Endothelial cell (in vitro differentiated cells): ENCODE measurements around the gene RHBDL1. TPM values are rescaled to one million over a fixed set of nuclear protein-coding genes. Genes with fewer than 3 reads are reported as not detected.

Experiments used
- DNase-seq: peaks from one replicate; pipeline ENCODE4 v3.0.0; 2021; ENCODE audit warnings: low spot score
- H3K27ac Mint-ChIP-seq: one replicate; pipeline ENCODE4 v1.8.0; 2021; ENCODE audit warnings: mixed read lengths, inconsistent platforms; ENCODE audit not compliant: unreplicated experiment
- H3K27me3 Mint-ChIP-seq: one replicate; pipeline ENCODE4 v1.8.0; 2021; ENCODE audit warnings: mild to moderate bottlenecking, moderate library complexity, mixed read lengths, inconsistent platforms; ENCODE audit not compliant: unreplicated experiment
- H3K36me3 Mint-ChIP-seq: one replicate; pipeline ENCODE4 v1.8.0; 2021; ENCODE audit warnings: mild to moderate bottlenecking, low read depth, mixed read lengths, inconsistent platforms; ENCODE audit not compliant: unreplicated experiment
- H3K4me1 Mint-ChIP-seq: one replicate; pipeline ENCODE4 v1.8.0; 2021; ENCODE audit warnings: mild to moderate bottlenecking, mixed read lengths, inconsistent platforms; ENCODE audit not compliant: unreplicated experiment
- H3K4me3 Mint-ChIP-seq: one replicate; pipeline ENCODE4 v1.8.0; 2021; ENCODE audit warnings: mild to moderate bottlenecking, mixed read lengths, inconsistent platforms; ENCODE audit not compliant: unreplicated experiment
- H3K9me3 Mint-ChIP-seq: one replicate; pipeline ENCODE4 v1.8.0; 2021; ENCODE audit warnings: mixed read lengths, inconsistent platforms; ENCODE audit not compliant: unreplicated experiment
- total RNA-seq: library from RNA; stranded (reverse); fragmentation: NEBNext Ultra II Directional; extraction: Animal tissue kit (Norgen Biotek cat#: 25700); gene quantifications from one replicate; pipeline ENCODE4 v1.2.1, GENCODE V29; 2021; ENCODE audit not compliant: unreplicated experiment
- TF ChIP-seq, protein P1 (sequence below): fragments of 200-600 bp; sonication (generic); IDR thresholded peaks from one replicate; pipeline ENCODE4 v1.5.0; 2021; ENCODE audit warnings: antibody characterized with exemption; ENCODE audit not compliant: unreplicated experiment

The RHBDL1 gene
- total RNA-seq, 1 donor from 2014 or later: 1.6 TPM

DNA sequence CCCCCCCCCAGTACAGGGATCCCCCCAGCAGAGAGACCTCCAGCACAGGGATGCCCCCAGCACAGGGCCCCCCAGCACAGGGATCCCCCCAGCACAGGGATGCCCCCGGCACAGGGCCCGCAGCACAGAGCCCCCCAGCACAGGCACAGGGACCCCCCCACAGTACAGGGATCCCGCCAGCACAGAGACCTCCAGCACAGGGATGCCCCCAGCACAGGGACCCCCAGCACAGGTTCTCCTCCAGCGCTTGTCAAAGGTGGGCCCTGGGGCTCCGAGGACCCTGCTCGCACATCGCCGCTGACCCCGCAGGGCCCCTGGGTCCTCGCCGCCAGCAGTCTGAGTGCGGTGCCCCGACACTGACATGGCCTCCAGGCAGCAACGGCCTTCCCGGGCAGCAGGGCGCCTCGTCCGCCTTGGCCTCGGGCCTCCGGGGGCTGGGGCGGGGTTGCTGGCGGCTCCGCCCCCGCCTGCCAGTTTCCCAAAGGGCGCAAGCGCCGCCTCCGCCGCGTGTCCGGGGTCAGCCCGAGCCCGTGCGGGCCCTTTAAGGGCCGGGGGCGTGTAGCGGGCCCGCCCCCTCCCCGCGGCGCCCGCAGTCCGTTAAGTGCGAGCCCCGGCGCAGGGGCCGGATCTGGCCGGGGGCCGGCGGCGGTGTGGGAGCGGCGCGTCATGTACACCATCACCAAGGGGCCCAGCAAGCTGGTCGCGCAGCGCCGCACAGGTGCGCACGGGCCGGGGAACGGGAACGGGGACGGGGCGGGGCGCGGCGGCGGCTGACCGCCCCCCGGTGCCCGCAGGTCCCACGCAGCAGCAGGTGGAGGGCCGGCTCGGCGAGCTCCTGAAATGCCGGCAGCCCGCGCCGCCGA lies 33.9 kb upstream of the RHBDL1 start, which contains the start of gene MCRIP2:
TSS of gene MCRIP2 (plus strand) at position 503 of the 863 bp plus-strand sequence. CDS start at position 667, 164 bp downstream.
- H3K27me3 Mint-ChIP-seq: peaks cover 5% of the 10 kb centered on the region
- TF ChIP-seq, protein P1, sequence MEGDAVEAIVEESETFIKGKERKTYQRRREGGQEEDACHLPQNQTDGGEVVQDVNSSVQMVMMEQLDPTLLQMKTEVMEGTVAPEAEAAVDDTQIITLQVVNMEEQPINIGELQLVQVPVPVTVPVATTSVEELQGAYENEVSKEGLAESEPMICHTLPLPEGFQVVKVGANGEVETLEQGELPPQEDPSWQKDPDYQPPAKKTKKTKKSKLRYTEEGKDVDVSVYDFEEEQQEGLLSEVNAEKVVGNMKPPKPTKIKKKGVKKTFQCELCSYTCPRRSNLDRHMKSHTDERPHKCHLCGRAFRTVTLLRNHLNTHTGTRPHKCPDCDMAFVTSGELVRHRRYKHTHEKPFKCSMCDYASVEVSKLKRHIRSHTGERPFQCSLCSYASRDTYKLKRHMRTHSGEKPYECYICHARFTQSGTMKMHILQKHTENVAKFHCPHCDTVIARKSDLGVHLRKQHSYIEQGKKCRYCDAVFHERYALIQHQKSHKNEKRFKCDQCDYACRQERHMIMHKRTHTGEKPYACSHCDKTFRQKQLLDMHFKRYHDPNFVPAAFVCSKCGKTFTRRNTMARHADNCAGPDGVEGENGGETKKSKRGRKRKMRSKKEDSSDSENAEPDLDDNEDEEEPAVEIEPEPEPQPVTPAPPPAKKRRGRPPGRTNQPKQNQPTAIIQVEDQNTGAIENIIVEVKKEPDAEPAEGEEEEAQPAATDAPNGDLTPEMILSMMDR: no peak
- H3K27ac Mint-ChIP-seq: no peak within 1 kb of the TSS
- no peaks in the 10 kb centered on the region for H3K36me3 Mint-ChIP-seq
- peaks cover 4% of the 10 kb centered on the region for H3K4me1 Mint-ChIP-seq
- H3K4me3 Mint-ChIP-seq: peak within 1 kb of the TSS; percentile 62
- H3K9me3 Mint-ChIP-seq: no peaks in the 10 kb centered on the region
- DNase-seq: peak; percentile 74

DNA sequence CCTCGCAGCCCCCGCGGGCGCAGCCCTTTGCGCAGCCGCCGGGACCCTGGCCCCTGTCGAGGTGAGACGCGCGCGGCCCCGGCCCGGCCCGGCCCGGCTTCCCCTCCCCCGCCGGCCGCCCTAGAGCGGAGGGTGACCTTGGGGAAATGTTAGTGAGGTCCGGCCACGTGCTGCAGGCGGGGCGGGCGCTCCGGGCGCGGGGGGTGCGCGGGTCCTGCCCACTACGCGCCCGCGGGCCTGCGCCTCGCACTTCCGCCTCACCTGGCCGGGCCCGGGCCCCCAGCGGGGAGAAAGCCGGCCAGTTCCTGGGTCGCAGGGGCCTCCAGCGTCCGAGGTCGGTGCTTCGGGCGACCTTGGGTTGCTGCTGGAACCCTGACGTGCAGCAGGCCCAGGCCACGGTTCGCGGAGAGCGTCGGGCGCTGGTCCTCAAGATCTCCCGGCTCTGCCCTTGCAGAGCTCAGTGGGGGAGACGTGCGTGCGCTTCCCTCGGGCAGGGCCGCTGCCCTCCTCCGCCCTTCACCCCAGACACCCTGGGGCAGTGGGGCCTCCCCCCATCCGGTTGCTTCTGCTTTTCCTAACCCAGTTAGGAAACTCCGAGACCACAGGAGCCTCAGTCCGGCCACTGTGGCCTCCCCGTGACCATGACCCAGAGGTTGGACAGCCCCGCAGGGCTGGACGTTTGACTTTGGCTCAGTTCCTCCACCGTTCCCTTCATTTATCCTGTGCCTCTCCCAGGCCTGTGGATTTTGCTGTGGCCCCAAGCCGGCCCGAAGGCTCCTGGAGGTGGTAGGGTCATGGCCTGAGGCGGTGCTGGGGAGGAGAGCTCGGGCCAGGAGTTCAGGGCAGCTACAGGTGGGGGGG lies 33.1 kb upstream of the RHBDL1 start:
- H3K27me3 Mint-ChIP-seq: peaks cover 3% of the 10 kb centered on the region

DNA sequence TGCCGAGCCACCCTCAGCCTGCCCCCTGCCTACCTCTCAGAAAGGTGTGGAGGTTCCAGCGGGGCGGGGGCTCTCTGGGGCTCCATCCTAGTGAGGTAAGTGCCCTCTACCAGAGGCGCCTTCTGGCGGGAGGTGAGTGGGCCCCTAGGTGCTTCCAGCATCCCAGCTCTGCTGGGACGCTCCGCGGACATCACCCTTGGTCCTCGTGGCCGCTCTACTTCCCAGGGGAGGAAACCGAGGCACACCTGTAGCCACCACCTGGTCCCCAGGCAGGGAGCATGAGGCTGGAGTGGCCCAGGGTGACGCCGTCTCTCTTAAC lies 32.5 kb upstream of the RHBDL1 start:
- H3K4me3 Mint-ChIP-seq: no peak overlapping the region
- no peak overlapping the region for H3K27ac Mint-ChIP-seq
- H3K36me3 Mint-ChIP-seq: no peaks in the 10 kb centered on the region
- TF ChIP-seq, protein P1: no peak
- peaks cover 2% of the 10 kb centered on the region for H3K4me1 Mint-ChIP-seq
- peaks cover 3% of the 10 kb centered on the region for H3K27me3 Mint-ChIP-seq
- no peak for DNase-seq
- H3K9me3 Mint-ChIP-seq: no peaks in the 10 kb centered on the region

More for the DNA sequence above, 33.1 kb upstream of the RHBDL1 start:
- TF ChIP-seq, protein P1: no peak
- no peaks in the 10 kb centered on the region for H3K9me3 Mint-ChIP-seq
- no peak for DNase-seq
- no peak overlapping the region for H3K4me3 Mint-ChIP-seq
- H3K36me3 Mint-ChIP-seq: no peaks in the 10 kb centered on the region
- no peak overlapping the region for H3K27ac Mint-ChIP-seq
- peaks cover 2% of the 10 kb centered on the region for H3K4me1 Mint-ChIP-seq

DNA sequence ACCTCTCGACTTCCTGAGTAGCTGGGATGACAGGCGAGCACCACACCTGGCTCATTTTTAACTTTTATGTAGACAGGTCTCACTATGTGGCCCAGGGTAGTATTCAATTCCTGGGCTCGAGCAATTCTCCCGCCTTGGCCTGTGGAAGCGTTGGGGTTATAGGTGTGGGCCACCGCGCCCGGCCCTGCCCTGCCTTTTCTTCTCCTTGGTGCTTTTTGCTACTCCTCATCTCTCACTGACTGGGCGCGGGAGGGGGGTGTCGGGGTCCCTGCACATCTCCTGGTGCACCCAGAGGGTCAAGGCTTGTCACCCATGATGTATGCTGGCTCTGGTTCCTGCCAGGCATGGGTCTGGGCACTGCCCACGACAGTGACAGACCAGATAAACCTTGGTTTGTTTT lies 30.9 kb upstream of the RHBDL1 start:
- no peaks in the 10 kb centered on the region for H3K9me3 Mint-ChIP-seq
- peaks cover 2% of the 10 kb centered on the region for H3K4me1 Mint-ChIP-seq
- H3K27ac Mint-ChIP-seq: no peak overlapping the region
- peaks cover 3% of the 10 kb centered on the region for H3K27me3 Mint-ChIP-seq
- TF ChIP-seq, protein P1: no peak
- H3K4me3 Mint-ChIP-seq: no peak overlapping the region
- no peaks in the 10 kb centered on the region for H3K36me3 Mint-ChIP-seq
- no peak for DNase-seq
